K562 treated with DMSO at 1 percent for 4 hours (cell line): ENCODE results near the gene FAM181B. TPM values are rescaled to one million over a fixed set of nuclear protein-coding genes. Genes with fewer than 3 reads are reported as not detected.

Experiments
- total RNA-seq: library from RNA; unstranded; fragments of 300-600 nt; gene quantifications from 2 replicates; pipeline ENCODE4 v1.2.3, GENCODE V29; 2022; ENCODE audit not compliant: insufficient read depth

The FAM181B gene, protein sequence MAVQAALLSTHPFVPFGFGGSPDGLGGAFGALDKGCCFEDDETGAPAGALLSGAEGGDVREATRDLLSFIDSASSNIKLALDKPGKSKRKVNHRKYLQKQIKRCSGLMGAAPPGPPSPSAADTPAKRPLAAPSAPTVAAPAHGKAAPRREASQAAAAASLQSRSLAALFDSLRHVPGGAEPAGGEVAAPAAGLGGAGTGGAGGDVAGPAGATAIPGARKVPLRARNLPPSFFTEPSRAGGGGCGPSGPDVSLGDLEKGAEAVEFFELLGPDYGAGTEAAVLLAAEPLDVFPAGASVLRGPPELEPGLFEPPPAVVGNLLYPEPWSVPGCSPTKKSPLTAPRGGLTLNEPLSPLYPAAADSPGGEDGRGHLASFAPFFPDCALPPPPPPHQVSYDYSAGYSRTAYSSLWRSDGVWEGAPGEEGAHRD
- total RNA-seq = not detected in 2 replicates

DNA sequence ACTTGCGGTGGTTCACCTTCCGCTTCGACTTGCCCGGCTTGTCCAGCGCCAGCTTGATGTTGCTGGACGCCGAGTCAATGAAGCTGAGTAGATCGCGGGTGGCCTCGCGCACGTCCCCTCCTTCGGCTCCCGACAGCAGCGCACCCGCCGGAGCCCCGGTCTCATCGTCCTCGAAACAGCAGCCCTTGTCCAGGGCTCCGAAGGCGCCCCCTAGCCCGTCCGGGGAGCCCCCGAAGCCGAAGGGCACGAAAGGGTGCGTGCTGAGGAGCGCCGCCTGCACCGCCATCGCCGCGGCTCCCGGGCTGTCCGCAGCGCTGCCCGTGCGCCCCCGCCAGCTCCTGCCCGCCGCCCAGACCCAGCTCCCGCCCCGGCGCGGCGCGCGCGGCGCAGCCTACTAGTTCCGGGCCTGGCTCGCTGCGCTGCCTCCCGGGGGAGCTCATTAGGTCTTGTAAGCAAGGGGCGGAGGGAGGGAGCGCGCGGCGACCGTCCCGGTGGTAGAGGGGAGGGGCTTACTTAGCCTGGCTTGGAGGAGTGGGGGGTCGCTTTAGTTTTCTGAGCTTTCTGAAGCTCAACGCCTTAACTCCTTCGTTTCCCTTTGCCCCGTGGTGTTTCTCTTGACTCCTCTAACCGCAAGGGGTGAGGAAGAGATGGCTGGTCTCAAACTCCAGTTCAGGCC lies at the start of gene FAM181B:
Gene FAM181B (minus strand): TSS at position 421 of the 676 bp plus-strand sequence. CDS start 135 bp downstream, at position 286.

Other genes starting within 250 kb of the FAM181B start
- gene PRCP, start 166.6 kb upstream of the FAM181B start, total RNA-seq = 28.6 and 29.2 TPM in 2 replicates
- gene DDIAS, start 167.9 kb upstream of the FAM181B start, total RNA-seq = 7.9 and 15.0 TPM in 2 replicates